BE2C (cell line): ENCODE data around the gene CST9L.

Source experiments
- DNase-seq: peaks from one replicate; pipeline ENCODE4 v3.0.0-alpha.2; 2020
- H3K27me3 ChIP-seq: fragments of 250-450 bp; sonication (Bioruptor Pico); 2 replicates; pipeline ENCODE4 v1.5.1; 2020; ENCODE audit warnings: mild to moderate bottlenecking
- H3K36me3 ChIP-seq: fragments of 250-450 bp; sonication (Bioruptor Pico); 2 replicates; pipeline ENCODE4 v1.5.1; 2020; ENCODE audit warnings: mild to moderate bottlenecking
- H3K4me1 ChIP-seq: fragments of 250-450 bp; sonication (Bioruptor Pico); 2 replicates; pipeline ENCODE4 v1.5.1; 2020
- H3K4me3 ChIP-seq: 2 replicates; pipeline ENCODE4 v1.5.1; 2011; ENCODE audit warnings: low read depth, low read length
- H3K9me3 ChIP-seq: fragments of 250-450 bp; sonication (Bioruptor Pico); 2 replicates; pipeline ENCODE4 v1.5.1; 2020
- CTCF ChIP-seq: IDR thresholded peaks from 2 replicates; pipeline ENCODE4 v1.5.1; 2012; ENCODE audit warnings: mild to moderate bottlenecking, low read depth, low read length

CST9L gene

GRCh38 chr20:23562721-23563342 lies 5.5 kb downstream of the CST9L start:
- Histone ChIP-seq H3K27me3 (no peaks in the 10 kb centered on the region), H3K9me3 (no peaks in the 10 kb centered on the region), H3K4me1 (no peaks in the 10 kb centered on the region), H3K36me3 (no peaks in the 10 kb centered on the region), H3K4me3 (no peak overlapping the region)
- DNase-seq = no peak
- TF ChIP-seq CTCF = no peak

GRCh38 chr20:23554401-23554800 lies 13.9 kb downstream of the CST9L start:
- H3K27me3 ChIP-seq = peaks cover 4% of the 10 kb centered on the region; the same call in 1 of the 2 replicates
- no peak for TF ChIP-seq CTCF
- no peak overlapping the region for H3K4me3 ChIP-seq
- H3K4me1 ChIP-seq = no peaks in the 10 kb centered on the region
- H3K36me3 ChIP-seq = no peaks in the 10 kb centered on the region
- no peaks in the 10 kb centered on the region for H3K9me3 ChIP-seq
- no peak for DNase-seq

GRCh38 chr20:23551786-23552185 lies 16.5 kb downstream of the CST9L start:
- no peaks in the 10 kb centered on the region for H3K4me1 ChIP-seq
- H3K4me3 ChIP-seq = no peak overlapping the region
- no peaks in the 10 kb centered on the region for H3K9me3 ChIP-seq
- H3K27me3 ChIP-seq = peaks cover 10% of the 10 kb centered on the region; the same call in 1 of the 2 replicates
- no peaks in the 10 kb centered on the region for H3K36me3 ChIP-seq
- DNase-seq = no peak
- TF ChIP-seq CTCF = no peak

GRCh38 chr20:23551383-23551782 lies 16.9 kb downstream of the CST9L start:
- Histone ChIP-seq H3K4me3 (no peak overlapping the region), H3K4me1 (no peaks in the 10 kb centered on the region), H3K36me3 (no peaks in the 10 kb centered on the region), H3K9me3 (no peaks in the 10 kb centered on the region), H3K27me3 (peaks cover 10% of the 10 kb centered on the region; the same call in 1 of the 2 replicates)
- TF ChIP-seq CTCF = no peak
- DNase-seq = no peak

- Histone ChIP-seq H3K4me1 (no peaks in the 10 kb centered on the region), H3K27me3 (peaks cover 13% of the 10 kb centered on the region), H3K4me3 (no peak overlapping the region), H3K9me3 (no peaks in the 10 kb centered on the region), H3K36me3 (no peaks in the 10 kb centered on the region)
- DNase-seq = no peak
- TF ChIP-seq CTCF = no peak
These were observed 18.1 kb downstream of the CST9L start for GRCh38 chr20:23550227-23550626.

GRCh38 chr20:23548408-23548807 lies 19.9 kb downstream of the CST9L start:
- no peak for DNase-seq
- no peaks in the 10 kb centered on the region for H3K4me1 ChIP-seq
- TF ChIP-seq CTCF = no peak
- peaks cover 13% of the 10 kb centered on the region for H3K27me3 ChIP-seq
- H3K9me3 ChIP-seq = no peaks in the 10 kb centered on the region
- H3K4me3 ChIP-seq = no peak overlapping the region
- no peaks in the 10 kb centered on the region for H3K36me3 ChIP-seq
